ENCODE results near the gene DHX38.

DNA sequence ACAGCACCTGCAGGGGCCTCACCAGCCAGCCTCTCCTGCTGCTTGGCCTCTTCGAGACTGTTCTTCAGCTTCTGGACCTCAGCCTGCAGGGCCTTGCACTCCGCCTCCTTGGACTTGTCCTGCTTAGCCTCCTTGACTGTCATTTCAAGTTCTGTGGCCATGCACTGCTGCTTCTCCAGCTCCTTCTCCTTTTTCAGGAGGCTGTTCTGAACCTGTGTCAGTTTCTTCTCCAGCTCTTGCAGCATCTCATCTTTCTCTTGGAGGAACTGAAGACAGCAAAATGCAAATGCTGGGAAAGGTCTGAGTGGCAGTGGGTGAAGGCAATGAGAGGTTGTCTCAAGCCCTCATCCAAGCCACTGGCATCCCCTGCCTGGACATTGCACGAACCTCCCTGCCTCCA, 39.1 kb downstream of the DHX38 start:
- TF ChIP-seq POLR2A (IDR thresholded peaks at IDR 0.05): no peak
- TF ChIP-seq, protein P1, sequence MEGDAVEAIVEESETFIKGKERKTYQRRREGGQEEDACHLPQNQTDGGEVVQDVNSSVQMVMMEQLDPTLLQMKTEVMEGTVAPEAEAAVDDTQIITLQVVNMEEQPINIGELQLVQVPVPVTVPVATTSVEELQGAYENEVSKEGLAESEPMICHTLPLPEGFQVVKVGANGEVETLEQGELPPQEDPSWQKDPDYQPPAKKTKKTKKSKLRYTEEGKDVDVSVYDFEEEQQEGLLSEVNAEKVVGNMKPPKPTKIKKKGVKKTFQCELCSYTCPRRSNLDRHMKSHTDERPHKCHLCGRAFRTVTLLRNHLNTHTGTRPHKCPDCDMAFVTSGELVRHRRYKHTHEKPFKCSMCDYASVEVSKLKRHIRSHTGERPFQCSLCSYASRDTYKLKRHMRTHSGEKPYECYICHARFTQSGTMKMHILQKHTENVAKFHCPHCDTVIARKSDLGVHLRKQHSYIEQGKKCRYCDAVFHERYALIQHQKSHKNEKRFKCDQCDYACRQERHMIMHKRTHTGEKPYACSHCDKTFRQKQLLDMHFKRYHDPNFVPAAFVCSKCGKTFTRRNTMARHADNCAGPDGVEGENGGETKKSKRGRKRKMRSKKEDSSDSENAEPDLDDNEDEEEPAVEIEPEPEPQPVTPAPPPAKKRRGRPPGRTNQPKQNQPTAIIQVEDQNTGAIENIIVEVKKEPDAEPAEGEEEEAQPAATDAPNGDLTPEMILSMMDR (IDR thresholded peaks at IDR 0.05): no peak
- no peak for TF ChIP-seq POLR2AphosphoS5 (IDR thresholded peaks at IDR 0.05)
- no peak for TF ChIP-seq EP300 (IDR thresholded peaks at IDR 0.05)

Data from stomach (tissue), 4 donors.